Cardiac muscle cell (in vitro differentiated cells and primary cell): ENCODE measurements around the gene KIF26B. TPM values are rescaled to one million over a fixed set of nuclear protein-coding genes. Genes with fewer than 3 reads are reported as not detected.

Experiments
- DNase-seq, 2 donors: peaks; one replicate each; pipeline versions ENCODE4 v3.0.0 to v3.0.0-alpha.2; 2010 to 2017; ENCODE audit warnings: low read depth in 1 of 2, low spot score in 1 of 2
- H3K27ac ChIP-seq: fragments of 200-600 bp; sonication (generic); 2 replicates; pipeline ENCODE4 v1.5.1; 2016
- H3K27me3 ChIP-seq: fragments of 200-600 bp; sonication (generic); 2 replicates; pipeline ENCODE4 v1.6.0; 2016; ENCODE audit warnings: control low read depth
- H3K36me3 ChIP-seq: fragments of 200-600 bp; sonication (generic); 2 replicates; pipeline ENCODE4 v1.5.1; 2016; ENCODE audit warnings: control low read depth
- H3K4me1 ChIP-seq: fragments of 200-600 bp; sonication (generic); 2 replicates; pipeline ENCODE4 v1.8.1; 2017; ENCODE audit warnings: low read depth, mild to moderate bottlenecking, mixed run types
- H3K4me3 ChIP-seq: fragments of 200-600 bp; sonication (generic); 2 replicates; pipeline ENCODE4 v1.5.1; 2016; ENCODE audit warnings: mild to moderate bottlenecking
- H3K9me3 ChIP-seq: fragments of 200-600 bp; sonication (generic); 2 replicates; pipeline ENCODE4 v1.5.1; 2017; ENCODE audit warnings: low read depth, mild to moderate bottlenecking, control low read depth
- CTCF ChIP-seq: IDR thresholded peaks from 2 replicates; pipeline ENCODE4 v1.5.1; 2012; ENCODE audit warnings: low read depth, mild to moderate bottlenecking, low read length
- polyA plus RNA-seq: library from polyadenylated mRNA; unstranded; fragments of >200 nt; fragmentation: Nextera tagmentation; extraction: Ambion mirVana; gene quantifications from 2 replicates; pipeline ENCODE4 v1.2.1, GENCODE V29; 2016
- total RNA-seq: library from RNA; depleted of rRNA; stranded (reverse); fragments of >200 nt; gene quantifications from 2 replicates; pipeline ENCODE4 v1.2.3, GENCODE V29; 2016

KIF26B gene
- total and polyA plus RNA-seq, 2 experiments from 2014 or later = 58.9 to 177 TPM

DNA sequence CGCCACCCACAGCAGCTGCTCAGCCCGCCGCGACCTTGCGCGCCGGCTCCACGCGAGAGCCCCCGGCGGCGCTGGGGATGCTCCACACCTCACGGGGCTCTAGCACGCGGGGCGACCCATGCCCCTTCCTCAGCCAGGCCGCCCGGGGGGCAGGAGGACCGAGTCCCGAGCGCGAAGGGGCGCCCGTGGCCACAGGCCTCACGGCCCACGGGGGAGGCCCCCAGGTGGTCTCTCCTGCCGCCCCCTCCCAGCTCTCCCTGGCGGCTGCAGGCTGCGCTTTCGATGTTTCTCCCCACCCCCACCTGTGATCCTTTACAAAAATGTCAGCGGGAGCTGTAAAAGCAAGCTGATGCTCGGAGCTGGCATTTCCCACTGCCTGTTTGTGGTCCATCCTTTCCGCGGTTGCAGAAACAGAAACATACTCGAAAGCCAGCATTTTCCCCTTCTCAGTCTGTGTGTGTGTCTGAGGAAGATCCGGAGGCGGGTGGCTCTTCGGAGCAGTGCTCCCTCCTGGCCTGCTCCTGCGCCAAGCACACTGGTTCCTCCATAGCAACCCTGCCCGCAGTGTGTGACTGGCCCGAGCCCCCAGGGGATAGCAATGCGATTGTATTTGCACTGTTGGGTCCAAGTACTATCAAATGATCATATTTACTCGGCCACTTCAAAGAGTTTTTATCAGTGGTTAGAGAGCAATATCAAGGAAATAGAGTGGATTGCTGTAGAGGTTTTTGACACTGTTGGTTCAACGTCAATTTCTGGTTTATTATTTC, 2.1 kb downstream of the KIF26B start:
- H3K27me3 ChIP-seq = no peaks in the 10 kb centered on the region
- no peak for TF ChIP-seq CTCF

GRCh38 chr1:245158913-245159312, 4.1 kb downstream of the KIF26B start:
- no peaks in the 10 kb centered on the region for H3K9me3 ChIP-seq
- peaks cover 2% of the 10 kb centered on the region for H3K36me3 ChIP-seq
- no peaks in the 10 kb centered on the region for H3K27me3 ChIP-seq
- no peak overlapping the region for H3K27ac ChIP-seq
- H3K4me1 ChIP-seq = peaks cover 35% of the 10 kb centered on the region
- H3K4me3 ChIP-seq = peak overlapping the region; percentile 86
- no peak for DNase-seq
- TF ChIP-seq CTCF = no peak

More for the DNA sequence above, 2.1 kb downstream of the KIF26B start:
- Histone ChIP-seq H3K4me1 (peaks cover 35% of the 10 kb centered on the region), H3K27ac (peak overlapping the region; percentile 92), H3K4me3 (peak overlapping the region; percentile 86), H3K9me3 (no peaks in the 10 kb centered on the region), H3K36me3 (peaks cover 2% of the 10 kb centered on the region)
- DNase-seq = peak; percentile 30 to 53

GRCh38 chr1:245160288-245160687, 5.5 kb downstream of the KIF26B start:
- H3K27me3 ChIP-seq = no peaks in the 10 kb centered on the region
- peaks cover 38% of the 10 kb centered on the region for H3K4me1 ChIP-seq
- H3K27ac ChIP-seq = peak overlapping the region; percentile 53
- no peaks in the 10 kb centered on the region for H3K9me3 ChIP-seq
- peak in 1 of 2 donors; percentile 71 for DNase-seq
- peaks cover 2% of the 10 kb centered on the region for H3K36me3 ChIP-seq
- TF ChIP-seq CTCF = no peak
- H3K4me3 ChIP-seq = peak overlapping the region; percentile 86

GRCh38 chr1:245160741-245161400, 6.1 kb downstream of the KIF26B start:
- H3K36me3 ChIP-seq = peaks cover 7% of the 10 kb centered on the region
- H3K9me3 ChIP-seq = no peaks in the 10 kb centered on the region
- H3K27me3 ChIP-seq = no peaks in the 10 kb centered on the region
- no peak for TF ChIP-seq CTCF
- H3K4me3 ChIP-seq = no peak overlapping the region
- peak overlapping the region; percentile 53 for H3K27ac ChIP-seq
- H3K4me1 ChIP-seq = peaks cover 44% of the 10 kb centered on the region
- DNase-seq = peak in 1 of 2 donors; percentile 27

DNA sequence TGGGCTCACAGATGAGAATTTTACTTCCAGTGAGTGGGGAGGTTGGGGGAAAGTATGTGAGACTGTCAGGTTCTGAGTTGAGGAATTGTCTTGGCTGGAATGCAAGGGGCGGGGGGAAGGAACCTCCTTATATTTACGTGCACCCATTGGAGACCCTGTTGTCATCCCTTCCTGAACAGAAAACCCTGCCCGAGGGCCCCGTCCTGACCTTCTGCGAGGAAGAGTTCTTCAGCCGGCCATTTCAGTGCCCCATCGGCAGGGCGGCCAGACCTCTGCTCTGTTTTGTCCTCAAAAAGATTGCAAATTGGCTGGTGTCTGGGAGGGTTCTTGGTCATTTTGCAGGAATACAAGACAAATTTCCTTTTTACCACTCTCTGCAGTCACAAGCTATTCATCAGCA, 7.1 kb downstream of the KIF26B start:
- Histone ChIP-seq H3K9me3 (no peaks in the 10 kb centered on the region), H3K4me3 (no peak overlapping the region), H3K27me3 (no peaks in the 10 kb centered on the region), H3K27ac (no peak overlapping the region), H3K36me3 (peaks cover 15% of the 10 kb centered on the region), H3K4me1 (peaks cover 54% of the 10 kb centered on the region)
- DNase-seq = no peak
- TF ChIP-seq CTCF = no peak
